Activated CD4-positive, alpha-beta T cell treated with anti-CD3 and anti-CD28 coated beads, Interleukin-2, amount 10 ng/mL, durations not matched to agents 7 days and 5 days (primary cell): ENCODE data around the gene EGLN3. TPM values are rescaled to one million over a fixed set of nuclear protein-coding genes. Genes with fewer than 3 reads are reported as not detected.

Experiments used
- CTCF ChIA-PET: fragments of 350-600 bp; sonication (Branson Sonifier 250); formaldehyde crosslinking; loops from one replicate; lab custom pipeline; 2021; ENCODE audit warnings: antibody characterized with exemption; lab: Charles Lee
- POLR2A ChIA-PET: fragments of 350-600 bp; sonication (Branson Sonifier 250); formaldehyde crosslinking; loops from one replicate; lab custom pipeline; 2021; ENCODE audit warnings: antibody characterized with exemption; lab: Charles Lee
- DNase-seq: peaks from one replicate; pipeline ENCODE4 v3.0.0-alpha.2; 2020
- H3K27ac Mint-ChIP-seq: one replicate; pipeline ENCODE4 v1.8.0; 2021; ENCODE audit warnings: mild to moderate bottlenecking, moderate library complexity, mixed read lengths
- H3K27me3 Mint-ChIP-seq: one replicate; pipeline ENCODE4 v1.8.0; 2021; ENCODE audit warnings: mixed read lengths
- H3K36me3 Mint-ChIP-seq: one replicate; pipeline ENCODE4 v1.8.0; 2021; ENCODE audit warnings: low read depth, mixed read lengths
- H3K4me1 Mint-ChIP-seq: one replicate; pipeline ENCODE4 v1.8.0; 2021; ENCODE audit warnings: mixed read lengths
- H3K4me3 Mint-ChIP-seq: one replicate; pipeline ENCODE4 v1.8.0; 2021; ENCODE audit warnings: mild to moderate bottlenecking, moderate library complexity, mixed read lengths
- H3K9me3 Mint-ChIP-seq: one replicate; pipeline ENCODE4 v1.8.0; 2021; ENCODE audit warnings: mixed read lengths
- total RNA-seq, 2 experiments: library from RNA; stranded (reverse); gene quantifications; one replicate each; pipeline ENCODE4 v1.2.3, GENCODE V29; 2021

EGLN3 gene
- total RNA-seq, 2 experiments from 2014 or later = 18.2 to 18.6 TPM

GRCh38 chr14:33897878-33898535 is 52.9 kb downstream of the EGLN3 start:
- Mint-ChIP-seq H3K4me3 (no peak overlapping the region), H3K36me3 (peaks cover 3% of the 10 kb centered on the region), H3K27ac (no peak overlapping the region), H3K27me3 (peaks cover 16% of the 10 kb centered on the region), H3K9me3 (peaks cover 7% of the 10 kb centered on the region), H3K4me1 (peaks cover 1% of the 10 kb centered on the region)
- CTCF ChIA-PET = no interaction called here
- POLR2A ChIA-PET = no interaction called here
- no peak for DNase-seq

- H3K9me3 Mint-ChIP-seq = peaks cover 8% of the 10 kb centered on the region
- CTCF ChIA-PET = no interaction called here
- H3K4me3 Mint-ChIP-seq = no peak overlapping the region
- H3K27ac Mint-ChIP-seq = no peak overlapping the region
- peaks cover 1% of the 10 kb centered on the region for H3K36me3 Mint-ChIP-seq
- no peak for DNase-seq
- H3K27me3 Mint-ChIP-seq = peaks cover 15% of the 10 kb centered on the region
- POLR2A ChIA-PET = no interaction called here
- peaks cover under 1% of the 10 kb centered on the region for H3K4me1 Mint-ChIP-seq
Observed at GRCh38 chr14:33897382-33897781, 53.5 kb downstream of the EGLN3 start.

GRCh38 chr14:33894339-33894738 is 56.5 kb downstream of the EGLN3 start:
- H3K9me3 Mint-ChIP-seq = peaks cover 18% of the 10 kb centered on the region
- no peak for DNase-seq
- H3K4me3 Mint-ChIP-seq = no peak overlapping the region
- H3K36me3 Mint-ChIP-seq = peaks cover 4% of the 10 kb centered on the region
- H3K4me1 Mint-ChIP-seq = peaks cover 14% of the 10 kb centered on the region
- POLR2A ChIA-PET = no interaction called here
- H3K27ac Mint-ChIP-seq = no peak overlapping the region
- CTCF ChIA-PET = interaction anchor here (0.7 kb wide), 1 partner anchor 270 kb away, joined by 3 read pairs; no protein-coding TSS in a partner anchor
- H3K27me3 Mint-ChIP-seq = peaks cover 29% of the 10 kb centered on the region

GRCh38 chr14:33891700-33892099 is 59.2 kb downstream of the EGLN3 start:
- Mint-ChIP-seq H3K4me3 (no peak overlapping the region), H3K36me3 (peaks cover 4% of the 10 kb centered on the region), H3K9me3 (peaks cover 23% of the 10 kb centered on the region), H3K27me3 (peaks cover 32% of the 10 kb centered on the region), H3K27ac (no peak overlapping the region), H3K4me1 (peaks cover 14% of the 10 kb centered on the region)
- POLR2A ChIA-PET = no interaction called here
- DNase-seq = no peak
- CTCF ChIA-PET = no interaction called here

GRCh38 chr14:33884916-33885315 is 66.0 kb downstream of the EGLN3 start:
- CTCF ChIA-PET = no interaction called here
- peaks cover 5% of the 10 kb centered on the region for H3K36me3 Mint-ChIP-seq
- H3K27ac Mint-ChIP-seq = no peak overlapping the region
- POLR2A ChIA-PET = no interaction called here
- H3K4me1 Mint-ChIP-seq = peaks cover 1% of the 10 kb centered on the region
- no peak for DNase-seq
- H3K9me3 Mint-ChIP-seq = peaks cover 16% of the 10 kb centered on the region
- H3K27me3 Mint-ChIP-seq = peaks cover 14% of the 10 kb centered on the region
- H3K4me3 Mint-ChIP-seq = no peak overlapping the region

- H3K9me3 Mint-ChIP-seq = peaks cover 34% of the 10 kb centered on the region
- H3K27ac Mint-ChIP-seq = no peak overlapping the region
- no peak overlapping the region for H3K4me3 Mint-ChIP-seq
- peaks cover 3% of the 10 kb centered on the region for H3K27me3 Mint-ChIP-seq
- H3K36me3 Mint-ChIP-seq = peaks cover 3% of the 10 kb centered on the region
- peaks cover 6% of the 10 kb centered on the region for H3K4me1 Mint-ChIP-seq
- ChIA-PET POLR2A (no interaction called here), CTCF (interaction anchor here (1.2 kb wide), 1 partner anchor 432 kb away, joined by 3 read pairs; no protein-coding TSS in a partner anchor)
- DNase-seq = no peak
Observed at GRCh38 chr14:33880330-33880729, 70.5 kb downstream of the EGLN3 start.

GRCh38 chr14:33879684-33880286 is 71.1 kb downstream of the EGLN3 start:
- Mint-ChIP-seq H3K9me3 (peaks cover 38% of the 10 kb centered on the region), H3K27ac (no peak overlapping the region), H3K4me1 (peaks cover 6% of the 10 kb centered on the region), H3K27me3 (peaks cover 3% of the 10 kb centered on the region), H3K4me3 (no peak overlapping the region), H3K36me3 (peaks cover 3% of the 10 kb centered on the region)
- ChIA-PET CTCF (interaction anchor here (1.2 kb wide), 1 partner anchor 433 kb away, joined by 3 read pairs; no protein-coding TSS in a partner anchor), POLR2A (no interaction called here)
- DNase-seq = no peak

- peaks cover 5% of the 10 kb centered on the region for H3K27me3 Mint-ChIP-seq
- peaks cover 46% of the 10 kb centered on the region for H3K9me3 Mint-ChIP-seq
- no peak overlapping the region for H3K4me3 Mint-ChIP-seq
- no peak for DNase-seq
- ChIA-PET POLR2A (no interaction called here), CTCF (interaction anchor here (1.0 kb wide), 1 partner anchor 352 kb away, joined by 3 read pairs; no protein-coding TSS in a partner anchor)
- H3K4me1 Mint-ChIP-seq = peaks cover 6% of the 10 kb centered on the region
- peaks cover 2% of the 10 kb centered on the region for H3K36me3 Mint-ChIP-seq
- no peak overlapping the region for H3K27ac Mint-ChIP-seq
Observed at GRCh38 chr14:33876274-33876673, 74.6 kb downstream of the EGLN3 start.
